NCI-H187 (cell line): ENCODE measurements around the gene GAS1.

ENCODE experiments used
- DNase-seq, 2 experiments: peaks; one replicate each; lab custom pipeline; 2025; lab: John Stamatoyannopoulos, UW

GAS1 gene

DNA sequence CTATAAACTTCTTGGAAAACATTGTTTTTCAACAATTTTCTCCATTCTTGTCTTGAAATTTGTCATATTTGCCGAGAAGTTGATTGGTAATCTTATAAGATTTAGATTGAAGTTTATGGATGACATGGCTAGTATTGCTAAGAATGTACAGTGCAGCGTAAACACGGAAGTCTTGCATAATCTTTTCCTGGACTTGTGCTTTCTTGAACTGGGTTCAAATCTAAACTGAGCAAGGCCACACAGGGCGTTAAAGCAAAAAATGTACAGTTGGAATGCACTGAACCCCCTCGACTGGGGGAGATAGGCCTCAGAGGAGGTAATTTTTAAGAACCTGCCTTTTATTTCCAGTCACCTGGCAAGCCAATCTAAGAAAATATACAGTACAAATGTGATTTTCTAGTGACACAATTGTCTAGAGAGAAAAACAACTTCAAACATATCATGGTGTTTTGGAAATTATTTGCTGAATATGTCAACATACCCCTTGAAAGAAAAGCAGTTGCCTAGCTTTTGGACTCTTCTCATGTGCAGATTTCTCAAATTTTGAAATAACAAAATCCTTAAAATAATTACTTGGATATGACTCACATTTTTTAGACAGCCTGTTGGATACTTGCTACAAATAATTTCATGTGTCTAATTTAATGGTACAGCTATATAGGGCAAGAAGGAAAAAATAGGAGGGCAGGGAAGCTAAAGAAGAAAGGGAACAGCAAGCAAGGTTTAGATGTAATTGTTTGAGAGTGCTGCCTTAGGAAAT, 18.5 kb upstream of the GAS1 start:
- DNase-seq: no peak

DNA sequence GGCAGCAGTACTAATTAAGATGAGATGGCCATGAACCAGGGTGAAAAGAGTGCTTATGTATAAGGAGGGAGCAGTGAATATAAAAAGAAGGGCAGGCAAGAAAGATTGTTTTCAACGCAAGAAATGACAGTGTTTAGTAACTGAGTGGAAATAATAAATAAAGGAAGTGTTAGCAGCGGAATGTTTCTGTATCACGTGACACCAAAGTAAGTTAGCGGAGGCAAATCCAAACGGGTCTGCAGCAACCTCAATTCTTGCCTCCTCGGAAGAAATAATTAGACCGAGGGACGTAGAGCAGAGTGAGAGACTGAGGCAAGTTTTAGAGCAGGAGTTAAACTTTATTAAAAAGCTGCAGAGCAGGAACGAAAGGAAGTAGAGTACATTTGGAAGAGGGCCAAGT, 15.4 kb upstream of the GAS1 start:
- DNase-seq: no peak

DNA sequence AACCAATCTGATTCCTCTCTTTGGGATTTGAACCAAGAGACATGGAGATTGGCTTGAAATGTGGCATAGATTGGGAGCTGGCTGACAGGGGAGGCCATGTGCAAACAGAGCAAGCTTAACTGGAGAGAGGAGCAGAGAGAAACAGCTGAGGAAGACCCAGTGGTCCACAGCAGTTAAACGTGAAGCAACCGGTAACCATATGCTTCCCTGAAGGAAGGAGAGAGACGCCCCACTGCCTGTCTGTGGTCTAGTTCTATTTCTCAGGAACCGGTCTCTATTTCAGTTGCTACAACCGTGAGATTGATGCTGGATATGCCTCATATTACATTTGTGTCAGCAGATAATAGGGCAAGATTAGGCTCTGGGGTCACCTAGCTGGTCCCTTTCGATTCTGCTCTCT, 13.6 kb upstream of the GAS1 start:
- DNase-seq: no peak

DNA sequence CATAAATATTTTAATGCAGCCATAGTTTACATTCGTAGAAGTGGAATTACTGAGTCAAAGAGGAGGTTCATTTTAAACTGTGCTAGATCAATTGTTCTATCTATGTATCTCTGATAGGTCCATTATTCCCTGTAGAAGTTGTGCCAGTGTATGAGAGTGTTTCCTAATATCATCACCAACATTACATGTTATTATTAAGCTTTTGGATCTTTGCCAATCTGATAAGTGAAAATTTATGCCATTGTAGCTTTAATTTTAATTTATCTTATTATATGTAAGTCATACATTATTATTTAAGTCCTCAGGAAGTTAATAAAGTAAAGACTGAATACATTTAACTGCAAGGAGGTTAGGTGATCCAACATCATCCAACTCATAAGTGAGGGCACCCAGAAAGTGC, 10.9 kb upstream of the GAS1 start:
- no peak for DNase-seq

DNA sequence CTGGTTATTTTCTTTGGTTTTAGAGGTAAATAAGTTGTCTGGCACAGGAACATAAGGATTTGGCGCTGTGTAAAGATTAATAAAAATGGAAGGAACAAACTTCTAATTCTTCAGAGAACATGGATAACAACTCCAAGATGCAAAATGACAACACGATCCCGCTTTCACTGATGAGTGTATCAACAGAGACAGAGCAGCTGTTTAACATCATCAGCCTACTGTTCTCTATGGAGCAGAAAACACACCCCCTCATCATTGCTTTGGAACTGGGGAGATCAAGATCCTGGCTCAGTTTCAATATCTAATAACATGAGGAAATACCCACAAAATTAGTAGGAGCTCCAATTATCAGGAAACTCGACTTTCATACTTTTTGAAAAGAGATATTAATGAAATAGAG, 8.3 kb upstream of the GAS1 start:
- DNase-seq: no peak

DNA sequence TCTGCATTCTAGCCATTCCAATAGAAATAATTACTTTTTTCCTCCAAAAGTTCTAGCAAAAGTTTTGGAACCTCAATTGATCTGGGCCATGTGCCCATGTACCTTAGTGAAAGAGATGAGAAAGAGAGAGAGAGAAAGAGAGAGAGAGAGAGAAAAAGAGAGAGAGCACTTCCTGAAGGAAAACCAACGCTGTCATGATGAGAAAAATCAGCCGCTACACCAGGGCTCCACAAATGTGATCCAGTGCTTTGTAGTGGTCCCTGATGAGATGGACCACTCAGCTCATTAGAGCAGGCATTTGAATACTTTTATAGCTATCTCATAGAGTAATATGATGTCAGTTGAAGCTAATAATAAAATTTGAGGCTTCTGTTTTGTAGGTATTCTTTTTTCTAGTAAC, 7.7 kb upstream of the GAS1 start:
- DNase-seq: no peak

DNA sequence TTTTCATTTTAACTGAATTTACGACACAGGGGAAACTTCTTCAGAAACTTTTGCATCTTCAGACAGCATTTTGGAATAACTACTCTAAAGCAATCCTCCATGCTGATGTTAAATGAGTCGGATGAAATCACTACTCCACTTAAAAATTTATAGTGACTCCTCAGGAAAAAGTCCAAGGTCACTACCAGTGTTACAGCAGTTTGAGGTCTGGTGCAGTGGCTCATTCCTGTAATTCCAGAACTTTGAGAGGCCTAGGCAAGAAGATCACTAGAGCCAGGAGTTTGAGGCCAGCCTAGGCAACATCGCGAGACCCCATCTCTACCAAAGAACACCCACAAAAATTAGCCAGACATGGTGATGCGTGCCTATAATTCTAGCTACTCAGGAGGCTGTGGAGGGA, 5.9 kb upstream of the GAS1 start:
- DNase-seq: no peak

DNA sequence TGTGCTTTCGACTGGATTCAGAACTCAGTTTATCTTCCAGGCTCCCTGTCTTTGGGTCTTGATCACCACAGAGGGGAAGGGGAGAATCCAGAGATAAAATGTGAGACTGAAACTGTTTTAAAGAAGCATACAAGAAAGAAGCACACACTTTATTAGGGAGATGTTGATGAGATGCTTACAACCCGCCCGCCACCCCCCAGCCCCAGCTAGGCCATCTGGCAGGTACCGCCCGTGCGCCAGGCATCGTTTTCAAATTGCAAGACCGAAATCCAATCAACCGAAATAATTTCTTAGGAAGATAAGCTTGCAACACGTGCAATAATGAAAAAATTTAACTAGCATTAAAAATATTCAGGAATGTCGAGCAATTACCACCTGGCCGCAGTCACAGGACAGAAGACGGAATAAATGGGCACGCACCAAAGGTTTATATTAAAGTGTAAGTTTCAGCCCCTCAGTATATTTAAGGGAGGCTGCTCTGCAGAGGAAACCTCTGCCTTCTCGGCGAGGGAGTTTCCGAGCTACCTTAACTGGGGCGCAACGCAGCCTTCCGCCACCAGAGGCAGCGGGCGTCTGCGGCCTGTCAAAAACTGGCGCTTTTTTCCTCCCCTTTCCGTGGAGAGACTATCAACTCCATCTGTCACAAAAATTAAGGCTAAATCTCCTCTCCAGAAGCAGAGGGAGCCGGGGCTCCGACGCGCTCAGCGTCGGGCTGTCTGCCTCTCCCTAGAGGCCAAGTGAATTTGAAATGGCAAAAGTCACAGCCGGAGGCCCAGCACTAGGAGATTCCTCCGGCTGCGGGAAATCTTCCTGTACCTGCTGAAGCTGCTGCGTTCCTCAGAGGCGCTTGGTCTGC, 996 bp upstream of the GAS1 start:
- DNase-seq: no peak

DNA sequence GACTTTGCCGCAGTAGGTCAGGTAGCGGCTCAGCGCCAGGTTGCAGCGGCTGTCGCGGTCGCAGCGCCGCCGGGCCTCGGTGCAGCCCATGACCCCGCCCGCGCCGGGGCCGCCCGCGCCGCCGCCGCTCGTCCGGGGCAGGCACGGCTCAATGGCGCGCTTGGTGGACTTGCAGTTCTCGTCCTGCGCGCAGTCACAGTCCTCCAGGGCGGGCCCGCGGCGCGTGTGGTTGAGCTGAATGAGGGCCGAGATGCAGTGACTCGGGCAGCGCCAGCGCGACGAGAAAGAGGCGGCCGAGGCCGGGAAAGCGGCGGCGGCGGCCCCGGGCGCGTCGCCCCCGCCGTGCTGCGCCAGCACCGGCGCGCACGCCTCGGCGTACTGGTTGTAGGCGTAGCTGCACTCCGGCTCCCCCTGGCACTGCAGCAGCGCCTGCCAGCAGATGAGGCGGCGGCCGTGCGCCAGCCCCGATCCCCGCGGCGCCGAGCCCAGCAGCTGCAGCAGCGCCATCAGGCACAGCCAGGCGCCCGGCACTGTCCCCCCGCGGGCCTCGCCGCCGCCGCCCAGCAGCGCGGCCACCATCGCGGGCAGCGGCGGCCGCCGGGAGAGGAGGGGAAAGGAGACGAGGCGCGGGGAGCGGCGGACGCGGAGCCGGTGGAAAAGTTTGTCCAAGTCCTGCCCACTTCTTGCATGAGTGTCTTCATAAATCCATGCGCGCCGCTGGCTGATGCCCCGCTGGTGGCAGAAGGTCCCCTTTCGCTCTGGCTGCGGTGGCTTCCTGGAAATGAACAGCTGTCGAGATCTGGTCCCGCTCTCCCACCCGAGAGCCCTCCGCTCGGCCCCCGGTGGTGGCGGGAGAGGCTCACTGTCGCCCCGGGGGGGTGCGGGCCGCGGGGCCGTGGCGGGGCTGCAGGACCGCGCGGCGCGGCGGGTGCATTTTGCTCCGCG, 833 bp downstream of the GAS1 start:
- no peak for DNase-seq

DNA sequence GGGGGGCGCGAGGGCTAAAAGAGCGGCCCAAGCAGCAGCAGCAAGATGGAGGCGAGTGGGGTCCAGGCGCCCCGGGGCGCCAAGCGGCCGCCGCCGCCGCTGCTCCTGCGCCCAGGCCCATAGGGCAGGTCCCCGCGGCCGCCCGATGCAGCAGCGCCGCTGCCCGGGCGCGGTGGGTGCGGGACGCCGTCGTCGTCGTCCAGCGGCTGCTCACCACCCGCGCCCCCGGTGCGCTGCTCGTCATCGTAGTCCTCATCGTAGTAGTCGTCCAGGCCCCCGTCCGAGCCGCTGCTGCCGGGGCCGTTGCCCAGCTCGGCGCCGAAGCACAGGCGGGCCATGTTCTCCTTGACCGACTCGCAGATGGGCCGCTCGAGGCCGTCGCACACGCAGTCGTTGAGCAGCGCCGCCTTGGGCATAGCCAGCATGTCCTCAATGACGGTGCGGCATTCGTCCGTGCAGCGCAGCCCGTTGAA, 1.5 kb downstream of the GAS1 start:
- DNase-seq: no peak

DNA sequence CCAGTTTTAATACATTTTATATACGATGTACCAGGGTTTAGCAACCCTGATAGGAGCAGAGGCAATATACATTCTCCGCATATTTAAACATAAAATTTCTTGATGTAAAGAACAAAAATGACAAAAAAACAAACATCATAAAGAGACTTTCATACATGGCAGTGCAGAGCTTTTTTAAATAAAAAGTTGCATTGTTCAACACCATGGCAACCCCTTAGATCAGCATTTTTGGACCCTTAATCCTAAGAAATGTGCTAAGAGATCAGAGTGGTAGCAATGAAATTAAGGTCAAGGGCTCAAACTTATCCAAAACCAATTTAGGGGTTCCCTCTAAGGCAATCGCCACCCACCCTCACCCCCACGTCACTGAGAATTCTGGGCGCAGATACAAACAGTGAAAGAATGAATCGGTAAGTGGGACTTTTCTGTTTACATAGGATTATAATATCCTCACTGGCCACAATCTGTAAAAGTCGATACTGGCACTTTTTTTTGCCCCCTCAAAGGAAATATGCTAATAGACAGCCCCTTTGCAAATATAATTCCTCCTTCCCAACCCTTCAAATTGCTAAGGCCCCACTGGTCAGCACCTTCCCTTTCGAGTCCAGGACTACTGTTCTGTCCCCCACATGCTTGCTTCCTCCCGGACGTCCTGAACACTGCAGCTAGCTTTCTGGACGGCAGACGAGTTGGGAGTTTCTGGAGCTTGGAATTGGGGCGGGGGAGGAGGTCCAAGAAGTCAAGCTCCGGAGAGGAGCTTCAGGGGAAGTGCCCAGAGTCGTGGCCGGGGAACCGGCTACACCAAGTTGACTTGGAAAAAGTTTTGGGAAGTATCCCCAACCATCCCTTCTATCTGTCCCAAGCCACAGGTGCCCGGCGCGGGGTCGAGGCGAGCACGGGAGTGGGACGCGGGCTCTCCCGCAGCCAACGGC, 2.2 kb downstream of the GAS1 start:
- DNase-seq: no peak

DNA sequence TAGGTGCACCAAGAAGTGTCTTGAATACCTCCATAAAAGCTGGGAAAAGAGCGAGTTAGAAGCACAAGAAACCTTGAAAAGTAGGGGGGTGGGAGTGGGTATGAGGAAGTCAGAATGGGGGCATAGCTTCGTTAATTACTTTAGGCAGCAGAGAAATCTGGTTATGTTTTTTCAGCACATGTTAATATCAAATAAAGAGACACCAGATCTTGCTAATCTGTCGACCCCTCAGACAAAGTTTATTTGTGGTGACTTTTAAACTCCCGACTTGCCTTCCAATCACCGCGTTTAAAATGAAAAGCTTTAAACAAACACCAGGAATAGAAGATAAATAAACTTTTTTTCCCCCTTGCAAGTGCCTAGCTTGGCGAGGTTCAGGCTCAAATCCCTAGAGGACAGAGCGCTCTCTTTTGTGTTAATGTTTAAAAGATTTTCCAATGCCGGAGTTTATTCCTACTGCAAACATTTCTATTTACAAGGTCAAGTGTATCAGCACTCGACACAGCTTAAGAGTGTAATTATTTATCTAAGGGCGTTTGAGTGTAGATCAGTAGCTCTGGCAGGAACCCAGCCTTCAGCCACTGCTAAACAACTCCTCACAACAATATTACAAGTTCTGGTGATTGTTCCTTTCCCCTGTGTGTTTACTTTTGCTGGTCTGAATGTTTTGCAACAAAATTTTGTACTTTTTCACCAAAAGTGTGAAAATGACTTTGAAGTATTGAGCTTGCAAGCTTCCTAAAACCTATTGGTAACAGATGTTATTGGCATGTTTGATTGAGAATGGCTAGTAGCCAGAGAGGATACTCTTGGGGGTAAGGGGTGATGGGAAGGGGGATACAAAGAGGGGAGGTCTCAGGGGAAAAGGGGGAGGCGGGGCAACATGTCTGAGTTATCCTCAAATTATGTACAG, 3.8 kb downstream of the GAS1 start:
- no peak for DNase-seq

DNA sequence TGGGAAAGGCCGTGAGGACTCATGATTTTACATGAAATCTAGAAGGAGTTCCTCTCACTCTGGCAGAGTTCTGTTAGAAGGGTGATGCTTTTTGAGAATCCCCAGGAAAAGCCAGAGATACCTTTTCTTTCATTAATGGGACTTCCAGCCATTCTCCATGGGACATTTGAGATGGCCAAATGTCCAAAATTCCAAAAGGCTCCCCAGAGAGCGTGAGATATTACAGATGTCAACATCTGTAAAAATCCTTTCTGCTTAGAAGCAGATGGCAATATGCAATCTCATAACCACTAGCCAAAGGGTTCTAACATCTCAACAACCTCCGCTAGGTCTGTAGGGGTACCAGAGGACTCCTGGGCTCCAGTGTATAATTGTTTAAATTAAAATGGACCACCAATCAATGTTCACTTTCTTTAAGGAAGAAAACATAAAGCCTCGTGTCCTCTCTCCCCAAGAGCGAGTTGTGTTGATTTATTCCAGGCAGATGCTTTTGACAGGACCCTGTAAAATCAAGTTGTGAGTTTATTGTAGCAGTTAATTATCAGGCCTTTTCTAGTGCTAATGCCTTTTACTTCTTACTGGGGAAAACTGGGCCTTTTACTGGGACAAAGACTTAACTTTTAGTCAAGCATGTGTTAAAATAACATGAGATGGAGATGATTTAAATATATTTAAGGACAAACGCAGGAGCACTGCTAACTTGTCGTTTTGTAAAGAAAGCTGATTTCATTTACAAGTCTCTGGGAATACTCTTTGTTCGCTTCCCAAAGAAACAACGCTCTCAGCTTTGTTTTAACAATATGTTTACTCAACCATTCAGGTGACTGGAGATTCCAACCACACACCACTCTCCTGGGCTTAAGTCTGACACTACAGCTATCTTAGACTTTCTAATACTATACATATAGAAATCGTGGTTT, 4.8 kb downstream of the GAS1 start:
- no peak for DNase-seq

DNA sequence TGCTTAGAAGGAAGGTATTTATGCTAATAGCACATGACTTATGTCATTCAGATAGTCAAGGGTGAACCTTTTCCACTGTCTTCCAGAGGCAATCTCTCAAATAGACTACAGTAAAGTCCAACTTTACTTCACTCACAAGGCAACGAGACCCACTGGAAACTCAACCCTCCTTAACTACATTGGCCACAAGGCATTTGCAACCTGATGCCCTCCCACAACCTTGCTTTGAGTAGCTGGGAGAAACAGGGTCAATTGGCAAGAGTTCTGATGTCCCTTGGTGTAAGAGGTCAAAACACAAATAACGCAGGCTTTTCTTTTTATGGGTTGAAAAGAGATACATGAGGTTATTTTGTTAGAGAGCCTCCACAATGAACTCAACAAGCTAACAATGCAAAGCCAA, 6.1 kb downstream of the GAS1 start:
- no peak for DNase-seq

DNA sequence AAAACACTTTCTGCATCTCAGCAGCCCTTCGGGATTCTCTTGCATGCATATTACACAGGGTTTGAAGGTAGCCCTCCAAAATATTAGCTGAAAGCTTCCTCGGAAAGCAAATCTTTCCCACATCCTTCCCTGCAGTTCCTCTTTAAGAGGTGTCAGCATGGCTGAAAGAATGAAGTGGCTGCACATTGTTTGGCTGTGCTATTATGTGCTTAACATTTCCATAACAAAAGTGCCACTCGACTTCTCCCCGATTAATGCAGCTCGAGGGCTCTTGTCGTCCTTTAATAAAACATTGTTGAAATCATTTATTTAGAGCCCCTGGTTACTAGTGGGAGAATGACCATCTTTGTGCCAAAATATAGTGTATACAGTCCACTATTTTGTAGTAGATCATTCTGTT, 6.5 kb downstream of the GAS1 start:
- no peak for DNase-seq

DNA sequence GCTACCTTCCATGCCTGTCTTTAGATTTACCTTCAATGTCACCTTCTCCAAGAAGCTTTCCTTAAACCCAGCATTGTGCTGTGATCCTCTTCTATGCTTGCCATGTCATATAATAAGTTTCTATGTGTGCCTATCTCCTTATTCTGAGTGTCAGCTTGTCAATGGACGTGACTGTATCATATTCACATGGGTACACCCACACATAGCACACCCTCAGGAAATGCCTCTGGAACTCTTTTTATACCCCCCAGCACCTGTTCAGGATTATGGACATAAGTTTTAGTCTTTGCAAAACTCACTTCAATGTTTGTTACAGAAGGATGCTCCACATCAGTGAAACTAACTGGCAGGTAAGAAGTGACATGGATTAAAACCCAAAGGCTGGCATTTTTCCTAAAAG, 7.4 kb downstream of the GAS1 start:
- DNase-seq: no peak

DNA sequence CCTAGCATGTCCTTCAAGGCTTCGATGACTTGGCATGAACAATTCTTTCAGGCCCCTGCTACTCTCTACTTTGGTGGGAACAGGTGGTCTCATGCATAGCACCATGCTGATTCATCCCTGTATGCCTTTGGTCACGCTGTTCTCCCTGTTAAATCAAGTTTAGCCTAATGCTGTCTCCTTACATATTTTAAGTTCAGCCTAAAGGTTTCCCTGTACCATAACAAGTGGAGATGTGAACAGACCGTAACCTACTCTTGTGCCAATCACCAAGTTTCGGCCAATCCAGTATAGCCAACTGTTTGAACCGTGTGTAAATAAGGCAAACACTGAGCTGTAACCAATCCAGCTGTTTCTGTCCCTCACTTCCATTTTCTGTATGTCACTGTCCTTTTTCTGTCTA, 8.0 kb downstream of the GAS1 start:
- no peak for DNase-seq

DNA sequence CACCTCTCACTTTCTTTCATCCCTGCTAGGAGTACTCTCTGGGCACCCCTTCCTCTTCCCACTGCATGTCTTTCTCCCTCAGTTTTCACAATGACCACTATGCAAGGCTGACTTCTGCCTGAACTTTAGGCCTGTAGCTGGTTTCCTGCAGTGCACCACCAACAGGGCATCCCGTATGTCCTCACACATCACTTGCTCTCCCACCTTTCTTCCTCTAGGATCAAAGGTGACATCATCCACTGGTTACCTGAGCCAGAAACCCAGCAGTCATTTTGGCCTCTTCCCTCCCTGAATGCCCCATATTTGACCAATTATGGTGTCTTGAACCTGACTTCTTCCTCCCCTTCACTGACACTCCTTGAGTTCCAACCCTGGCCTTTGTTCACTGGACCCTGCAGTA, 8.5 kb downstream of the GAS1 start:
- no peak for DNase-seq

DNA sequence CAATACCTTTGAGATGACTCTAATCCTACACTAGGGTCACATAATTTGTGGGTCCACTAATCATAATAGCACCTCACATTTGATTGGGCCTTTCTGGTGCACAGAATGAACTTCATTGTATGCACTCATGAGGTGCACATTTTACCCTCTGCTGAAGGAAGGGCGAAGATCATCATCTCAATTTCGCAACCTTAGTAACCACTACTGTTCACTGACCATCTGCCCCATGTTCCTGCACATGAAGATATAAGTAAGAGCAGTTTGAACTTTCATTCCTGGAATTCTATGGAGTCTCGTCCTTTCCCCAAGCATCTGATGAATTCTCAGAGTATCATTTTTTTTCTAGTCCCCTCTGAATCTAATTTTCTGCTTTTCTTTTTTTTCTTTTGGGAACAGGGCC, 21.2 kb downstream of the GAS1 start:
- DNase-seq: no peak
